ENCODE measurements around the gene CDC25B. TPM values are rescaled to one million over a fixed set of nuclear protein-coding genes. Genes with fewer than 3 reads are reported as not detected.

The CDC25B gene
- total and polyA plus RNA-seq, 2 of the 13 experiments (the other 11 are each of a cell fraction or from before 2014, with no cell fraction given): 14.5 to 19.4 TPM

- peak overlapping the region; percentile 89 for H3K4me2 ChIP-seq (ENCODE audit: low read depth, low read length)
- CTCF ChIA-PET (ENCODE audit: low intra/inter-chr PET ratio, low total read pairs): no interaction called here
- POLR2A ChIA-PET: interaction anchor here (1.0 to 2.0 kb wide), 12 partner anchors 8 to 82 kb away, joined by 3 to 15 read pairs (median 4); partner anchors contain the start of genes ADISSP and AP5S1
- no peak for DNase-seq (ENCODE audit: low spot score)
- ATAC-seq: peak; percentile 3; the same call in 2 of the 3 replicates
- peak overlapping the region; percentile 91 for H3K27ac ChIP-seq (ENCODE audit: extremely low read length, insufficient read depth, low read length)
- no peaks in the 10 kb centered on the region for H3K9me3 ChIP-seq (ENCODE audit: low read length)
- H3K9ac ChIP-seq (ENCODE audit: insufficient read depth, low read depth, low read length): peak overlapping the region; percentile 98
- peaks cover 50% of the 10 kb centered on the region for H3K4me1 ChIP-seq (ENCODE audit: insufficient read depth, low read length)
- in situ Hi-C loops (cut with HindIII; ENCODE audit: extremely low pct_ligation_motif_present, low pct_unique_long_range_greater_than_20kb): loop anchor here (5.0 kb wide), 1 partner anchor 60 kb away; the partner anchor contains the start of gene CENPB
- H2AFZ ChIP-seq (ENCODE audit: low read length): no peak overlapping the region
- peaks cover 25% of the 10 kb centered on the region for H3K79me2 ChIP-seq (ENCODE audit: insufficient read depth, low read length)
- intact Hi-C loops (cut with micrococcal nuclease; ENCODE audit: unreplicated experiment): loop anchor here (2.0 kb wide), 1 partner anchor 61 kb away; the partner anchor contains the start of gene CENPB
- TSS peak; percentile 85 for BruUV-seq (replicated peaks)
- 13% methylated on average over 8 of the region's 8 CpGs for WGBS (ENCODE audit: low lambda C conversion rate)
- peak overlapping the region; percentile 78 to 97 (median 96) for H3K4me3 ChIP-seq (replicated peaks in 1 of 3; ENCODE audit: insufficient read depth in 1 of 3, low read depth in 2 of 3, low read length in 3 of 3)
- peaks cover 4% of the 10 kb centered on the region; the same call in 1 of the 2 replicates for H4K20me1 ChIP-seq (ENCODE audit: insufficient read depth, low read length)
- FAIRE-seq: peak; percentile 28
- H3K27me3 ChIP-seq (ENCODE audit: control insufficient read depth in 1 of 2, insufficient read depth in 2 of 2, low read length in 2 of 2): no peaks in the 10 kb centered on the region; a peak in 1 of 5 replicates
- H3K36me3 ChIP-seq (replicated peaks in 1 of 2; ENCODE audit: control insufficient read depth in 1 of 2, insufficient read depth in 2 of 2, low read length in 2 of 2): no peaks in the 10 kb centered on the region; a peak in 1 of 5 replicates
- TF ChIP-seq ZNF33B (CRISPR knock-in tag; IDR thresholded peaks at IDR 0.05) (peak; percentile 74; the same call in 1 of the 2 replicates), ZNF253 (CRISPR knock-in tag; IDR thresholded peaks at IDR 0.05; ENCODE audit: borderline replicate concordance) (peak; percentile 71; the same call in 1 of the 2 replicates), SIN3A (IDR thresholded peaks at IDR 0.05; ENCODE audit: borderline replicate concordance, low read depth, low read length) (0 out of 2 replicates have a peak, but pooled peaks have one; percentile 42), NFIC (IDR thresholded peaks at IDR 0.05; ENCODE audit: low read length) (0 out of 2 replicates have a peak, but pooled peaks have one; percentile 8), ZNF547 (CRISPR knock-in tag; IDR thresholded peaks at IDR 0.05) (0 out of 2 replicates have a peak, but pooled peaks have one; percentile 16), NCOA2 (CRISPR knock-in tag; IDR thresholded peaks at IDR 0.05) (peak; percentile 41; the same call in 1 of the 2 replicates), ZFP62 (CRISPR knock-in tag; IDR thresholded peaks at IDR 0.05) (no peak), ZBTB42 (CRISPR knock-in tag; IDR thresholded peaks at IDR 0.05) (no peak), ZNF781 (CRISPR knock-in tag; IDR thresholded peaks at IDR 0.05; ENCODE audit: borderline replicate concordance, not compliant biosample characterization) (peak; percentile 5), ZNF12 (CRISPR knock-in tag; IDR thresholded peaks at IDR 0.05) (0 out of 2 replicates have a peak, but pooled peaks have one; percentile 47), GMEB1 (CRISPR knock-in tag; IDR thresholded peaks at IDR 0.05; ENCODE audit: borderline replicate concordance) (0 out of 2 replicates have a peak, but pooled peaks have one; percentile 12), AHDC1 (CRISPR knock-in tag; IDR thresholded peaks at IDR 0.05; ENCODE audit: borderline replicate concordance) (no peak), ZNF615 (CRISPR knock-in tag; IDR thresholded peaks at IDR 0.05; ENCODE audit: borderline replicate concordance) (0 out of 2 replicates have a peak, but pooled peaks have one; percentile 11), DMAP1 (CRISPR knock-in tag; IDR thresholded peaks at IDR 0.05) (no peak), SOX13 (IDR thresholded peaks at IDR 0.05) (no peak), SOX13 (CRISPR knock-in tag; conservative IDR thresholded peaks at IDR 0.05 in 1 of 2, IDR thresholded peaks at IDR 0.05 in 1 of 2) (0 out of 4 replicates have a peak, but pooled peaks of 1 of the 2 experiments have one; percentile 2), ZNF720 (CRISPR knock-in tag; IDR thresholded peaks at IDR 0.05) (peak; percentile 74; the same call in 1 of the 2 replicates)
Observed at GRCh38 chr20:3847429-3847940, 51.4 kb downstream of the CDC25B start.

Measured in HepG2 (cell line).